HG03066 (cell line): ENCODE results near the gene LSM4.

Experiments
- ATAC-seq: cut with Tn5 transposase; IDR thresholded peaks from one replicate; pipeline ENCODE4 v1.9.1; 2021; ENCODE audit warnings: low read depth; ENCODE audit not compliant: unreplicated experiment

Gene LSM4

DNA sequence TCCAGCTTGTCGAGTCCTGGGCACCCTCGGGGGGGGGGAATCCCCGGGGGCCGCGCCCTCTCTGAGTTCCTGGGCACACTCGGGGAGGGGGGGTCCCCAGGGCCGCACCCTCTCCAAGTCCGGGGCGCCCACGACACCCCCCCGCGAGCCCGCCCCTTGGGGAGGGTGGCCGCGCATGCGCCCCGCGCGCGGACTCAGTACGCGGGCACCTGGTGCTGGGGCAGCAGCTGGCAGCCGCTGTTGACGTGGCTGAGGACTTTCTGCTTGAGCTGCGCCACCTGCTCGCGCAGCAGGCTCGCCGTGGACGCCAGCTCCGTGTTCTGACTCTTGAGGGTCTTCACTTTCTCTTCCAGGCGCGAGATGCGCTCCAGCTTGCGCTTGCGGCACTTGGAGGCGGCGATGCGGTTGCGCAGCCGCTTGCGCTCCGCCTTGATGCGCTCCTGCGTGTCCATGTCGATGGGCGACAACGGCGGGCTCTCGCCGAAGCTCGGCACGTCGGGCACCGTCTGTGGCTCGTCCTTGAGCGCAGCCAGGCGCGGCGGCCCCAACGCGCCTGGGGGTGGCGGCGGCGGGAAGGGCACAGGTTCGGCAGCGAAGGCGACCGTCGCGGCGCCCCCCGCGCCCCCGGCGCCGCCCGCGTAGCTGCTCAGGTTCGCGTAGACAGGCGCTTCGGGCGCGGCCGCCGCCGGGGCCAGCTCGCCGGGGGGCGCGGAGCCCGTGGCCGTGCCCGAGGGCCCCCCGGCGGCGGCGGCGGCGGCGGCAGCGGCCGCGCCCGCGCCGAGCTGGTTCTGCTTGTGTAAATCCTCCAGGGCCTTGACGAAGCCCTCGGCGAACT, 42.4 kb downstream of the LSM4 start:
- no peak for ATAC-seq

DNA sequence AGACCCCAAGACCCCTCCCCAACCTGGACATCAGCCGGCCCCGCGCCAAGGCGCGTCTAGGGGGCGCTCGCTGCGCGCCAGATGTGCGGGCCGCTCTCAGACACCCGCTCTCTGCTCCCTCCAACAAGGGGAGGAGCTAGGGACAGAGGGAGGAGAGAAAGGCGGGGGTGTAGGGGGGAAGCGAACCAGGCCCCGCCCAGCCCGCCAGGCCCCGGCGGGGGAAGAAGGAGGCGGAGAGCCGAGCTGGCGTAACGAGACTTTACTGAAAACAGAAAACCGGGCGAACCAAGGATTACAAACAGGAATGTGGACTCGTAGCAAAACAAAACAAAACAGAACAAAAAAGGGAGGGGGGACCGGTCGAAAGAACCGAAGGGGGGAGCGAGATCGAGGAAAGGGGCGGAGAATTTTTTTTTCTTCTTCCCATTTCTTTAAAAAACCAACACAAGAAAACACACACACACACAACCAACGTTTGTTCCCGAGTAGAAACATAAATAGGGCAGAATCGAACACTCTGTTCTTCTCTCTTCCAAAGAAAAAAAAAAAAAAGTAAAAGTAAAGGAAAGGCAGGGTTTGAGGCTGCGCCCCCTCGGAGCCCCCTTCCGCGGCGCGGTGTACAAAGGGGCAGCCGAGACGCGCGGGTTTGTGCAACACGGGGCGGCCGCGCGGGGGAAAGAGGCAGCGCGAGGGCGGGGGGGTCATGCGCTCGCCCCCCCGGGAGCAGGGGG, 43.2 kb downstream of the LSM4 start:
- no peak for ATAC-seq

DNA sequence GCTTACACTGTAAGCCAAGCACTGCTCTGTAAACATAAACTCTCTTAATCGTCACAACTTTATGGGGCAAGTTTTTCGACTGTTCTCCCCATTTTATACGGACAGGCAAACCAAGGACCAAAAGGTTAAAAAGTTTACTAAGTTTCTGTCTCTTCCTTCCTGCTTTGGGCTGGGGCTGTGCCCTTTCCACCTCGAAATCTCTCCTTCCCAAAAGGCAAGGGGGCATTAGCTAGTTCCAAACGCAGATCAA, 43.7 kb downstream of the LSM4 start:
- no peak for ATAC-seq

DNA sequence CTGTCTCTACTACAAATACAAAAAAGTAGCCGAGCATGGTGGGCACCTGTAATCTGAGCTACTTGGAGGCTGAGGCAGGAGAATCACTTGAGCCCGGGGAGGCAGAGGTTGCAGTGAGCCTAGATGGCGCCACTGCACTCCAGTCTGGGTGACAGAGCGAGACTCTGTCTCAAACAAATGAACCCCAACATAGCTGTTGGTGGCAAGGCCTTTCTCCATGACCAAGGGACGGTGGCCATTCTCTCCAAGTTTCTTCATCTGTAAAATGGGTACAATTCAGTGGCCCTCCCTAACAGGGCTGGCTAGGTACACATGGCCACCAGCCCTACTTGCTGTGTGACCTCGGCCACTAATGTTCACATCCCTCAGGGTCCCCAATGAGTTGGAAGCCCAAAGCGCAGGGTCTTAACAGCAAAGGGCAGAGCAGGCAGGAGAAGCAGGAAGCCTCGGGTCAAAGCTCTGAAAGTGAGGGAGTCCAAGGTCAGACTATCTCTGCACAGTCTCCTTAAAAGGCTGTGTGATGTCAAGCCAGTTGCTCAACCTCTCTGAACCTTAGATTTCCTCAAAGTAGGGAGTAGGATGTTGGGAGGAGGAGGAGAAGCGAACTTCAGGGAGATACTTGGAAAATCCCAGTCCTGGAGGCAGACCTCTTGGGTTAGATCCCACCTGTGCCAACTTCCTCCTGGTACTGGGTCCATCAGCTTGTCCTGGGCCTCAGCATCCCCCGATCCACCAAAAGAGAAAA, 44.2 kb downstream of the LSM4 start:
- no peak for ATAC-seq

DNA sequence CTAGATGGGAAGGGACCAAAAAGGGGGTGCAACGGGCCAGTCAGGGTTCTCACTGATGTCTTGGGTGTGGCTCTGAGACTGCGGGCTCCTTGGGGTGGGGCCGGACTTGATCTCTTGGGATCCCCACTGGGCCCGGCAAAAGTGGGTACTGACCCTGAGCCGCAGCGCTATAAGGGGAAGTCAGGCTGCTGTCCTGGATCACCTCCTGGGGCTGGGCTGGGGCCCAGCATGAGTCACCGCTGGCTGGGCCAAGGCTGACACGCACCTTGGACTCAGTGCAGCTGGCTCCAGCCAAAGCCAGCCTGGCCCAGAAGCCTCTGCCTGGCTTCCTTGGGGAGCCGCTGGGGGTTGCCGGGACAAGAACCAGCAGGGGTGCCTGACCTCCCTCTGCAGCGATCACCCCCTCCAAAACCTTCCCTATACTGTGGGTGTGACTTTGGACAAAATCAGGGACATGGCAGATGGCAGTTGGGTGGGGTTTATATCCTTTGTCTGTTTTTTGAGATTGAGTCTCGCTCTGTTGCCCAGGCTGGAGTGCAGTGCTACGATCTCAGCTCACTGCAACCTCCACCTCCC, 48.0 kb downstream of the LSM4 start:
- no peak for ATAC-seq

DNA sequence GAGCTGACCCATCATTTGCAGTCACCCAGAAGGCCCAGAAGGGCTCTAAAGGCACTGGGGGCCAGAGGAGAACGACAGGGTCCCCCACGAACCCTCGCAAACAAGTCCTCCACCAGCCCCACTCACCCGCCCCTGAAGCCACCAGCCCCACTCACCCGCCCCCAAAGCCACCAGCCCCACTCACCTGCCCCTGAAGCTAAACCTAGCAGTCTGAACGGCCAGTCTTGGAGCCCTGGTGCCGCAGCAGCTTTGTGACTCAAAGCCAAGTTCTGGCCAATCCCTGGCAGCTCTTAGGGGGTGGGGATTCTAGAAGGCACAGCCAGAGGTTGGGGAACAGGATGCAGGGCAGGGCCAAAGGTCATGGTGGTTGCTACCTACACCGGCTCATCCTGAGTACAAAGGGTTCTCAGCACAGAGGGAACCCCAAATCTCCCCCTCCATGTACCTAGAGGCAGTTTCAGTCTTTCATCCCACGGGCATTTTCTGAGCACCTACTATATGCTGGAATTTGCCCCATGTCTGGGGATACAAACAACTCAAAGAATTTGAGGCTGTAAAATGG, 48.6 kb downstream of the LSM4 start, which contains the start of gene IQCN:
Gene IQCN (minus strand): TSS at position 234 of the 562 bp plus-strand sequence. CDS start 4,974 bp downstream, outside the sequence.
- no peak for ATAC-seq

DNA sequence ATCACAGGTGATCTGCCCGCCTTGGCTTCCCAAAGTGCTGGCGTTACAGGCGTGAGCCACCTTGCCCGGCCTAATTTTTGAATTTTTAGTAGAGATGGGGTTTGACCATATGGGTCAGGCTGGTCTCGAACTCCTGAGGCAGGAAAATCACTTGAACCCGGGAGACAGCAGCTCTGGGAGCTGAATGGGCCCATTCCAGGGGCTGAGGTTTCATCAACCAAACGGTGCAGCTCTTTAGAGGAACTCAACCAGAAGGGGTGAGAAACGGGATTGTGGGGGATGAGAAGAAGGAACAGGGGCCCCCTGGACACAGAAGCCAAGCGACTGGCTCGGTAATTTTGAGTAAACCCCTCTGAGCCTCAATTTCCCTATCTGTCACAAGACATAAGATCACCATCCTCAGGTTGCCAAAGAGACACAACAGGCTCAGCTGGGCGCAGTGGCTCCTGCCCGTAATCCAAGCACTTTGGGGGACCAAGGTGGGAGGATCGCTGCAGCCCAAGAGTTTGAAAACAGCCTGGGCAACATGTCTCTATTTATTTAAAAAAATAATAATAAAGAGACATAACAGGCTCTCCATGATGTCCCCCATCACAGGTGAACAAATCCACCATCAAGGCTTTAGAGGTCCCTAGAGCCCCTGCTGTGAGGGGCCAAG, 49.2 kb downstream of the LSM4 start:
- no peak for ATAC-seq

DNA sequence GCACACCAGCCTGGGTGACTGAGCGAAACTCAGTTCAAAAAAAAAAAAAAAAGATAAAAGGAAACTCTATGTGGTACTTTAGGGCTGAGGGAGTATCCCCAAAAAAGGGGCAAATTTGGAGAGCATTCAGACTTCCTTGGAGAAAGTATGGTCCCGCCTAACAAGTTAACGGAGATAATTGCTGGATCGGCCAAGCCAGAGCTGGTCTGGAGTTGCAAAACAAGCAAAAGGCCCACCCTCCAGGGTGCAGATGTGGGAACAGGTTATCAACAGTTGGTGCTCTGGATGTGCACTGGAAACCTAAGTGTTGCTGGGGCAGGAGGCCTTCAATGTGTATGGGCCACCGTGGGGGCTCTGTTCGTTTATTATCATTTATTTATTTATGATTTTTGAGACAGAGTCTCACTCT, 51.4 kb downstream of the LSM4 start:
- ATAC-seq, result no peak

DNA sequence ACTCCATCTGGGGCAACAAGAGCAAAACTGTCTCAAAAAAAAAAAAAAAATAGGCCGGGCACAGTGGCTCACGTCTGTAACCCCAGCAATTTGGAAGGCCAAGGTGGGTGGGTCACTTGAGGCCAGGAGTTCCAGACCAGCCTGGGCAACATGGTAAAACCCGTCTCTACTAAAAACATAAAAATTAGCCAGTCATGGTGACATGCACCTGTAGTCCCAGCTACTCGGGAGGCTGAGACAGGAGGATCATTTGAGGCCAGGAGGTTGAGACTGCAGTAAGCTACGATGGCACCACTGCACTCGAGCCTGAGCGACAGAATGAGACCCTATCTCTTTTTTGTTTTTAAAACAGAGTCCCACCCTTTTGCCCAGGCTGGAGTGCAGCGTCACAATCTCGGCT, 52.5 kb downstream of the LSM4 start:
- no peak for ATAC-seq

DNA sequence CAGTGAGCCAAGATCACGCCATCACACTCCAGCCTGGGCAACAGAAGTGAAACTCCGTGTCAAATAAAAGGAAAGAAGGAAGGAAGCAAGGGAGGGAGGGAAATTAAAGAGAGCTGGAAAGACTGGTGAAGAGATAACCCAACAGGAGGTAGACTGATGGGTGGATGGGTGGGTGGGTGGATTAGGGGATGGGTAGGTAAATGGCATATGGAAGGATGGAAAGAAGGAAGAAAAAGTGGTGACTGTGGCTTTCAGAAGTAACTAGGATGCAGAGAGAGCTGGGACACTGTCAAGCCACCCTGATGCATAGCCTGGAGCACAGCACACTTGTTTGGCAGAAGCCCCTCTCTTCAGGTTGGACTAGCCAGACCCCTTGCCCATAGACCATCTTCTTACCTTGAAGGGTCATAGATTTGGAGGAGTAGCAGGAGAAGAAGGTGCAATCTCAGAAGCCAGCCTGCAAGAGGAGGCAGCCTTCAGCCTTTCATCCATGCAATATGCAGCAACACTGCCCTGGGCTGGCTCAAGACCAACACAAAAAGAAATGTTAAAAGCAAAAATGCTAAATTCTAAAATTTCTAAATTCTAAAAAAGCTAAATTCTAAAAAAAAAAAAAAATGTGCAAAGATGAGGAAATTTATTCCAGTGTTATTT, 53.7 kb downstream of the LSM4 start:
- no peak for ATAC-seq

DNA sequence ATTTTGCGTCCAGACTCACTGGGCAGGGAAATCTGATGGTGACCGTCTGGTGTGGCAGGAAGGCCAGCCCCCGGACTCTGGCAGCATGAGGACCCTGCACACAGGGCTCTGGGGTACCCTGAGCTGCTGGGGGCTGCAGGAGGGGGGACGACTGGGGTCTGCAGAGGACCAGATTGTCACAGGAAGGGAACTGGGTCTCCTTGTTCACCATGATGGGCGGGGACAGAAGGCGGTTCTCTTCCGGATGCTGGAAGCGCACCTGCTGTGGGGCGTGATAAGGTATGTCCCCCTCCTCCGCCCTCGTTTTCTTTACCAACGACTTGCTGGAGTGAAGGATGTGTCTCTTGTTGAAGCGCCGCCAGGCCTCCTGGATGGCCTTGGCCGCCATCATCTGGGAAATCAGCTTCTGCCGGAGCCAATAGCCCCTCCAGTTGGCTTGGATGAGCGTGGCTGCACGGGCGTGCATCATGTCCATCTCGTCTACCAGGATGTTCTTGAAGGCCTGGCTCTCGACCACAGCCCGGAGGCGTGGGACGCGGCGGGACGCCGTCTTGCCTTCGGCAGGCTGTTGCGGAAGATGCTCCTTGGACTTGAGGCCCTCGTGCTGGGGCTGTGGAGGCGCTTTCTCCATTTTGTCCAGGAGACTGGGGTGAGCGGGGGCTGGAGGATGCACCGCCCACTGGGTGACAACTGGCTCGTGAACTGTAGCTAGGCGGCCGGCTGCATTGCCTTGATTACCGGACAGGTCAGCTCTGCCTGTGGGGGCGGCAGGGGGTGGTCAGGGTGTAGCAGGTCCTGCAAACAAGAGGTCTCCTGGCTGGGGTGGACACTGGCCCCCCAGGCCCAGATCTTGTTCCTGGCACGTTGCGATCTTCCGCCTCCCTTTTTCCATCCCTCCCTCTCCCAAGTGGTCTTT, 55.8 kb downstream of the LSM4 start:
- ATAC-seq, result no peak

DNA sequence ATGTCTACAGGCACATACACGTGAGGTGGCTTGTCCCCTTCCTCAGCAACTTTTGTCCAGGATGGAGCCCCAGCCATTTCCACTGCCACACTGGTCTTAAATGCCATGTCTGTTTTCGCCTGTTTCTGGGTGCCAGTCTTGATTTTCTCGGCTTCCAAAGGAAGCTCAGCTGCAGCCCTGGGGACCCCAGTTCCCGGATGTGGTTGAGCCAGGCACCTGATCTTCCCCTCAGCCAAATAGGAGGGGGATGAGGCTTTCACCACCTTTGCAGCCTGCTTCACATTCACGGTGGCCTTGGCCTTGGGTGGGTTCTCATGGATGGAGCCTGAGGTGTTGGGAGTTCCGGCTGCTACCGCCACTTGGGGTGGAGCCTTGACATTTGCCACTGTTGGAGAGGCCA, 57.3 kb downstream of the LSM4 start:
- ATAC-seq, result no peak

DNA sequence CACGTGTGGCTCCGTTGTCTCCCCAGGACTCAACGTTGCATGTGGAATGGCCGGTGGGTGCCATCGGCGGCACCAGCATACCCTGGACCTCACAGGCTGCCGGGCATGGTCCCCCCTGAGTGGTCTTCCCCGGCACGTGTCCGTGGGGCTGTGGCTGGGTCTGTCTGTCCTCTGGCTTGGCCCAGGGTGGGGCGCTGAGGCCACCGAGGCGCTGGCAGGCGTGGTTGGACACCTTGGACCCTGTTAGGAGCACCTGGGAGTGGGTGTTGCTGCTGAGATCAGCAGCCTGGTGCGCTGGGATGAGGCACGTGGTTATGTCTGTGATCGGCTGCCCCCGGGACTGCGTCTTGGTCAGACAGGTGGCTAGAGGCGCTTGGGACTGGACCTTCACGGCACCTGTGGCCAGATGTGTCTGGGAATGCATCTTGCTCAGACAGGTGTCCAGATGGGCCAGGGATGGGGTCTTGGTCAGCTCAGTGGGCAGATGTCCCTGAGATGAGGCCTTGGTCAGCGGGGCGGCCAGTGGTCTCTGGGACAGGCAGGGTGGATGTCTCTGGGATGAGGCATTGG, 57.8 kb downstream of the LSM4 start:
- no peak for ATAC-seq

DNA sequence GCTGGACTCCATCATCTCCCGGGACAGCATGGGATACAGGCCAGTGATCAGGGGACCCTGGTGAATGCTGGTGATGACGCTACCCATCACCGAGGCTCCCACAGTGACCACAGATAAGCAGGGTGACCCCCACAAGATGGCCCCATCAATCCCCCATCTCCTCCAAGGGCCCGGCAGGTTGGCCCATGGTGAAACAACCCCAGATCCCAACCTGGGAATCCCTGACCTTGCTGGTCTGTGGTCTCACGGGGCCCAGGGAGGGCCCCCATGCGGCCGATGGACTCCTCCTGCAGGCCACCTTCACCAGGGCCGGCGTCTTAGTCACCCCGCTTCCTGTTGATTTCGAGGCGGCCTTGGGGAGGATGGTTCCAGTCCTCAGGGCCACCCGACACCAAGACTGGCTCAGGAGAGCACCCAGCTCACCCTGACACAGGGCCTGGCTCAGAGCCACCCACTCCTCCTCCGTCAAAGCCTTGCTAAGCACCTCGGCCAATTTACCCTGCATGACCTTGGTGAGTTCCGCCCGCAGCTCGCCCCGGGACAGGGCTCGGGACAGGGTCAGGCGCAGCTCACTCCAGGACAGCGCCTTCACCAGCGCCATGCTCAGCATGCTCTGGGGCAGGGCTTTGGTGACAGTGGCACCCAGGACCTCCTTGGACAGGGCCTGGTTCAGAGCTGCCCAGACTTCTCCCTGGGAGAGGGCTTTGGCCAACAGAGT, 58.6 kb downstream of the LSM4 start:
- ATAC-seq, result no peak

DNA sequence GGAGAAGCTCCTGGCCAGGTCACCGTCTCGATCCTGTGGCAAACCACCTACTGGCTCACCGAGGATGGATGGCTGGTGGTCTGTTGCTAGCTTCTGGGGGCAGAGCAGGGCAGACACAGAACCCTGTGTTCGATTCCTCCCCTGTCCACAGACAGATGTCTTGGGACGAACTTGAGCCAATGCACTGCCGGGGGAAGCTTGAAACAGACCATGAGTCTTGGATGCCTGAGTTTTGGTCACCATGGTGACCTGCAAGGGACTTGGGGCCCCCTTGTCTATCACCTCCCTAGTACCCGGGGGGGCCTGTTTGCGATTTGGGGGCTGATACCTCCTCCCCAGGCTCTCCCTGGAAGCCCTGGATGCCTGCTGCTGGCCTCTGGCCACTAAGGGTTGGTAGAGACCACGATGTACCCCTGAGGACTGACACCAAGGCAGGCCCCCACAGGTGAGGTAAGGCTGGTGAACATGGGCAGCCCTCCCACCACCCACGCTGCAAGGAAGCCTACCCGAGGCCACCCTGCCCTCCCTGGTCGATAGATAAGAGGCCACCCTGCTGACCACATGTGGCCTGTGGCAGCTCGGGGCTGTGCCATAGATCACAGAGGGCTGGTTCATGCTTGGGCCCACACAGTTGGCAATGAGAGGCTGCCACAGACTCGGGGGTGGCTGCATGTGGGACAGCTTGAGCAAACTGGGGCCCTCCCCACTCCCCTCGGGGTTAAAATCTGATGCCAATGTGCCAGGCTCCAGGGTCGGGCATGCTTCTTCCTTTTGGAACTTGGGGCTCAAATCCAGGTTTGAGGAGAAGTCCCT, 59.3 kb downstream of the LSM4 start:
- ATAC-seq, result no peak

DNA sequence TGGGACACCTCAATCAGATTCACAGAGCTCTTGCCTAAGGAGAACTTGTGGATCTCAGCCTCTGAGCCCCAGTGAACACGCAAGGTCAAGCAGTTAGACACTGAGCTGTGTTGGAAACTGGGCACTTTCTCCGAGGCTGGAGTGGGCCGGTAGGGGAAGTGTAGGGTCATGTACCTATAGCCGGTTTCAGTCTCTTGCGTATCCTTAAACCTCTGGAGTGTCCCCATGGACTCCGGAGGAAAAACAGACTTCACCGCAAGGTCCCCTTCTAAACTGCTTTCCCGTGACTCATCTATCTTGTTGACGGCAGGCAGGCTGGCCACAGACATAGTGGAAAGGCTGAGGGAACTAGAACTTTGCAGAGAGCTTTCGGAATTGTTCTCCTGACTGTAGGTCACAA, 60.0 kb downstream of the LSM4 start:
- ATAC-seq, result no peak

DNA sequence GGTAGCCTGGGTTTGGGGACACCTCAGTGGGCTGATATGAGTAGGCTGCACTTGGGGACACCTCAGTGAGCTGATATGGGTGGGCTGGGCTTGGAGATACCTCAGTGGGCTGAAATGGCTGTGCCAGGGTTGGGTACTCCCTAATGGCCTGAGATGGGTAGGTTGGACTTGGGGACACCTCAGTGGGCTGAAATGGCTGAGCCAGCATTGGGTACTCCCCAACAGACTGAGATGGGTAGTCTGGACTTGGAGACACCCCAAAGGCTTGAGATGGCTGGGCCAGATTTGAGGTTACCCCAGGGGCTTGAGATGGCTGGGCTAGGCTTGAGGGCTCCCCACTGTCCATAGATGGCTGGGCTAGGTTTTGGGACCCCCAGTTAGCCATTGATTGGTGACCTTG, 60.7 kb downstream of the LSM4 start:
- no peak for ATAC-seq
